ENCODE data around the gene PI4KA. TPM values are rescaled to one million over a fixed set of nuclear protein-coding genes. Genes with fewer than 3 reads are reported as not detected.

The PI4KA gene
- polyA plus RNA-seq, 1 donor from 2014 or later: 42.2 TPM

- peaks cover 78% of the 10 kb centered on the region for H3K79me2 ChIP-seq (replicated peaks; ENCODE audit: insufficient read depth, low read length)
- no peak for TF ChIP-seq MXI1 (conservative IDR thresholded peaks at IDR 0.05; ENCODE audit: poor library complexity, severe bottlenecking)
- no peak overlapping the region for H3K4me3 ChIP-seq (ENCODE audit: low read length)
- no peak overlapping the region for H3K4me2 ChIP-seq (ENCODE audit: low read length)
- H3K9me2 ChIP-seq (ENCODE audit: insufficient read depth, low read length): no peaks in the 10 kb centered on the region
- no peaks in the 10 kb centered on the region for H3F3A ChIP-seq (ENCODE audit: insufficient read depth, low read length, poor library complexity, severe bottlenecking)
- H3K36me3 ChIP-seq (ENCODE audit: insufficient read depth, low read length): no peaks in the 10 kb centered on the region
- H3K9ac ChIP-seq (ENCODE audit: low read length): no peak overlapping the region
- H2AFZ ChIP-seq (ENCODE audit: low read depth, low read length): no peak overlapping the region
- no peak overlapping the region for H3K27ac ChIP-seq (ENCODE audit: low read length)
- no peaks in the 10 kb centered on the region for H3K27me3 ChIP-seq (ENCODE audit: insufficient read depth, low read depth, low read length)
- no peaks in the 10 kb centered on the region for H4K20me1 ChIP-seq (ENCODE audit: insufficient read depth)
- H3K9me3 ChIP-seq (ENCODE audit: low read length): no peaks in the 10 kb centered on the region
These were observed 6.5 kb downstream of the PI4KA start for GRCh38 chr22:20852076-20852475.

DNA sequence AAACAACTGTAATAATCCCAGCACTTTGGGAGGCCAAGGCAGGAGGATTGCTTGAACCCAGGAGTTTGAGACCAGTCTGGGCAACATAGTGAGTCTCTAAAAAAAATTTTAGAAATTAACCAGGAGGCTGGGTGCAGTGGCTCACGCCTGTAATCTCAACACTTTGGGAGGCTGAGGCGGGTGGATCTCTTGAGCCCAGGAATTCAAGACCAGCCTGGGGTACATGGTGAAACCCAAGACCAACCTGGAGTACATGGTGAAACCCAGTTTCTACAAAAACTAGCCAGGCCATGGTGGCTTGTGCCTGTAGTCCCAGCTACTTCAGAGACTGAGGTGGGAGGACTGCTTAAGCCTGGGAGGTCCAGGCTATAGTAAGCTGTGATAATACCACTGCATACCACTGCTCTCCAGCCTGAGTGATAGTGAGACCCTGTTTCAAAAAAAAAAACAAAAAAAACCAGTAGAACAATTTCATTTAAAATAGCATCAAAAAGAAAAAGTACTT lies 11.2 kb downstream of the PI4KA start:
- H3K4me3 ChIP-seq (ENCODE audit: low read length): no peak overlapping the region
- TF ChIP-seq SMC3 (conservative IDR thresholded peaks at IDR 0.05; ENCODE audit: poor library complexity) (no peak), RAD21 (conservative IDR thresholded peaks at IDR 0.05) (no peak), EP300 (conservative IDR thresholded peaks at IDR 0.05; ENCODE audit: poor library complexity, severe bottlenecking) (no peak), POLR2AphosphoS5 (IDR thresholded peaks at IDR 0.05) (no peak), EZH2 (IDR thresholded peaks at IDR 0.05; ENCODE audit: borderline replicate concordance, insufficient read depth, low read length, poor library complexity, severe bottlenecking) (no peak), TAF1 (IDR thresholded peaks at IDR 0.05; ENCODE audit: low read depth) (no peak), MXI1 (conservative IDR thresholded peaks at IDR 0.05; ENCODE audit: poor library complexity, severe bottlenecking) (no peak), CTCF (IDR thresholded peaks at IDR 0.05; ENCODE audit: poor library complexity, severe bottlenecking) (no peak)
- TF ChIP-seq, protein P1, sequence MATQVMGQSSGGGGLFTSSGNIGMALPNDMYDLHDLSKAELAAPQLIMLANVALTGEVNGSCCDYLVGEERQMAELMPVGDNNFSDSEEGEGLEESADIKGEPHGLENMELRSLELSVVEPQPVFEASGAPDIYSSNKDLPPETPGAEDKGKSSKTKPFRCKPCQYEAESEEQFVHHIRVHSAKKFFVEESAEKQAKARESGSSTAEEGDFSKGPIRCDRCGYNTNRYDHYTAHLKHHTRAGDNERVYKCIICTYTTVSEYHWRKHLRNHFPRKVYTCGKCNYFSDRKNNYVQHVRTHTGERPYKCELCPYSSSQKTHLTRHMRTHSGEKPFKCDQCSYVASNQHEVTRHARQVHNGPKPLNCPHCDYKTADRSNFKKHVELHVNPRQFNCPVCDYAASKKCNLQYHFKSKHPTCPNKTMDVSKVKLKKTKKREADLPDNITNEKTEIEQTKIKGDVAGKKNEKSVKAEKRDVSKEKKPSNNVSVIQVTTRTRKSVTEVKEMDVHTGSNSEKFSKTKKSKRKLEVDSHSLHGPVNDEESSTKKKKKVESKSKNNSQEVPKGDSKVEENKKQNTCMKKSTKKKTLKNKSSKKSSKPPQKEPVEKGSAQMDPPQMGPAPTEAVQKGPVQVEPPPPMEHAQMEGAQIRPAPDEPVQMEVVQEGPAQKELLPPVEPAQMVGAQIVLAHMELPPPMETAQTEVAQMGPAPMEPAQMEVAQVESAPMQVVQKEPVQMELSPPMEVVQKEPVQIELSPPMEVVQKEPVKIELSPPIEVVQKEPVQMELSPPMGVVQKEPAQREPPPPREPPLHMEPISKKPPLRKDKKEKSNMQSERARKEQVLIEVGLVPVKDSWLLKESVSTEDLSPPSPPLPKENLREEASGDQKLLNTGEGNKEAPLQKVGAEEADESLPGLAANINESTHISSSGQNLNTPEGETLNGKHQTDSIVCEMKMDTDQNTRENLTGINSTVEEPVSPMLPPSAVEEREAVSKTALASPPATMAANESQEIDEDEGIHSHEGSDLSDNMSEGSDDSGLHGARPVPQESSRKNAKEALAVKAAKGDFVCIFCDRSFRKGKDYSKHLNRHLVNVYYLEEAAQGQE (IDR thresholded peaks at IDR 0.05; ENCODE audit: borderline replicate concordance): no peak
- H3F3A ChIP-seq (ENCODE audit: insufficient read depth, low read length, poor library complexity, severe bottlenecking): no peaks in the 10 kb centered on the region
- no peaks in the 10 kb centered on the region for H3K9me3 ChIP-seq (ENCODE audit: low read length)
- H3K4me2 ChIP-seq (ENCODE audit: low read length): no peak overlapping the region
- no peaks in the 10 kb centered on the region for H3K27me3 ChIP-seq (ENCODE audit: insufficient read depth, low read depth, low read length)
- H3K36me3 ChIP-seq (ENCODE audit: insufficient read depth, low read length): no peaks in the 10 kb centered on the region
- no peak overlapping the region for H2AFZ ChIP-seq (ENCODE audit: low read depth, low read length)
- H4K20me1 ChIP-seq (ENCODE audit: insufficient read depth): no peaks in the 10 kb centered on the region
- no peak overlapping the region for H3K9ac ChIP-seq (ENCODE audit: low read length)
- H3K9me2 ChIP-seq (ENCODE audit: insufficient read depth, low read length): no peaks in the 10 kb centered on the region
- H3K27ac ChIP-seq (ENCODE audit: low read length): no peak overlapping the region
- peaks cover 53% of the 10 kb centered on the region for H3K79me2 ChIP-seq (replicated peaks; ENCODE audit: insufficient read depth, low read length)
